RWPE1 (cell line): ENCODE results near the gene ZIC1.

Source experiments
- CTCF ChIA-PET: fragments of 350-600 bp; sonication (Branson Sonifier 250); formaldehyde crosslinking; extraction: SDS; loops from one replicate; lab custom pipeline; 2021; lab: Yijun Ruan, JAX
- POLR2A ChIA-PET: fragments of 400-600 bp; formaldehyde crosslinking; extraction: SDS; loops from one replicate; lab custom pipeline; 2020; ENCODE audit warnings: antibody characterized with exemption; ENCODE audit not compliant: low non-redundant PET; lab: Yijun Ruan, JAX
- DNase-seq: peaks from one replicate; pipeline ENCODE4 v3.0.0; 2012; ENCODE audit warnings: low spot score
- H3K27ac ChIP-seq: fragments of 450-650 bp; 2 replicates; pipeline ENCODE4 v1.5.1; 2017
- CTCF ChIP-seq: fragments of 450-650 bp; conservative IDR thresholded peaks from 2 replicates; pipeline ENCODE4 v1.5.1; 2017; ENCODE audit warnings: low read depth, mild to moderate bottlenecking

ZIC1 gene

GRCh38 chr3:147421184-147421912 lies 12.2 kb downstream of the ZIC1 start:
- H3K27ac ChIP-seq: no peak overlapping the region
- TF ChIP-seq CTCF: no peak
- no peak for DNase-seq
- CTCF ChIA-PET: no interaction called here
- POLR2A ChIA-PET: no interaction called here

GRCh38 chr3:147422196-147422595 lies 13.0 kb downstream of the ZIC1 start:
- CTCF ChIA-PET: no interaction called here
- no peak for TF ChIP-seq CTCF
- POLR2A ChIA-PET: no interaction called here
- DNase-seq: no peak
- H3K27ac ChIP-seq: no peak overlapping the region

GRCh38 chr3:147422601-147423536 lies 13.7 kb downstream of the ZIC1 start:
- DNase-seq: no peak
- ChIA-PET POLR2A (no interaction called here), CTCF (no interaction called here)
- no peak for TF ChIP-seq CTCF
- H3K27ac ChIP-seq: no peak overlapping the region

GRCh38 chr3:147423537-147423797 lies 14.3 kb downstream of the ZIC1 start:
- H3K27ac ChIP-seq: no peak overlapping the region
- no peak for DNase-seq
- CTCF ChIA-PET: no interaction called here
- POLR2A ChIA-PET: no interaction called here
- TF ChIP-seq CTCF: no peak

- no peak for DNase-seq
- ChIA-PET CTCF (no interaction called here), POLR2A (no interaction called here)
Measured at GRCh38 chr3:147423798-147424580, 14.8 kb downstream of the ZIC1 start.

More at GRCh38 chr3:147423798-147424580, 14.8 kb downstream of the ZIC1 start:
- no peak overlapping the region for H3K27ac ChIP-seq
- TF ChIP-seq CTCF: no peak
